SK-N-MC (cell line): ENCODE data around the gene VWA7.

ENCODE experiments used
- EZH2 ChIP-seq: fragments of 200-600 bp; sonication (generic); IDR thresholded peaks from one replicate; pipeline ENCODE4 v1.6.1; 2017; ENCODE audit warnings: antibody characterized with exemption
- FOXP2 ChIP-seq: optimal IDR thresholded peaks from 2 replicates; pipeline ENCODE3; 2011; ENCODE audit warnings: mild to moderate bottlenecking, moderate library complexity; ENCODE audit not compliant: insufficient read depth; ENCODE audit errors: extremely low read length, control extremely low read depth
- POLR2AphosphoS5 ChIP-seq: IDR thresholded peaks from 2 replicates; pipeline ENCODE4 v1.6.1; 2012; ENCODE audit warnings: mild to moderate bottlenecking, low read depth, low read length, borderline replicate concordance

- TF ChIP-seq POLR2AphosphoS5 (no peak), EZH2 (no peak), FOXP2 (no peak)
Measured at GRCh38 chr6:31819871-31820299, 42.8 kb upstream of the VWA7 start.
